K562 (cell line): Measurements from ENCODE around the gene MAN2B1. TPM values are rescaled to one million over a fixed set of nuclear protein-coding genes. Genes with fewer than 3 reads are reported as not detected.

Source experiments
- ATAC-seq: fragments of 200-7000 bp; cut with Tn5 transposase; 3 replicates; pipeline ENCODE4 v1.9.1; 2020; ENCODE audit warnings: moderate library complexity
- BruUV-seq: library from RNA; stranded (reverse); fragments of 400-500 nt; replicated peaks from 2 replicates; lab custom pipeline; 2021; lab: Mats Ljungman, UMichigan
- CTCF ChIA-PET: fragments of 300-600 bp; formaldehyde crosslinking; extraction: SDS; loops from one replicate; lab custom pipeline; 2021; ENCODE audit warnings: low intra/inter-chr PET ratio; lab: Yijun Ruan, JAX
- POLR2A ChIA-PET: fragments of 300-600, 350-650 bp; sonication (Branson Sonifier 250); formaldehyde crosslinking; extraction: SDS; loops from one replicate; lab custom pipeline; 2021; ENCODE audit warnings: antibody characterized with exemption, inconsistent platforms; lab: Yijun Ruan, JAX
- DNase-seq, 4 experiments: peaks; one replicate each; pipeline versions ENCODE4 v3.0.0 to v3.0.0-alpha.2; 2011 to 2018; ENCODE audit warnings: low spot score in 3 of 4, mixed read lengths in 3 of 4; ENCODE audit errors: extremely low read depth in 1 of 4
- FAIRE-seq: peaks from 2 replicates; lab custom pipeline; 2011; peaks lifted over from hg19 to GRCh38; lab: Jason Lieb, UNC
- H2AFZ ChIP-seq: 2 replicates; pipeline ENCODE4 v1.6.0; 2011; ENCODE audit warnings: low read depth, low read length, control low read depth, inconsistent platforms
- H3K27ac ChIP-seq: fragments of 200-600 bp; 3 replicates; pipeline ENCODE4 v1.8.0; 2011; ENCODE audit warnings: low read depth, mild to moderate bottlenecking, control low read depth, inconsistent platforms, low read length, moderate library complexity, mixed read lengths; ENCODE audit errors: extremely low read depth
- H3K27me3 ChIP-seq, 2 experiments: fragments of 300-600 bp in 1 of 2; 2 replicates in 1 of 2; 3 replicates in 1 of 2; pipeline versions ENCODE4 v1.6.0 to v1.8.0; 2011; ENCODE audit warnings: inconsistent platforms in 2 of 2, low read length in 2 of 2, mild to moderate bottlenecking in 1 of 2, mixed read lengths in 1 of 2, moderate library complexity in 1 of 2; ENCODE audit not compliant: control insufficient read depth in 2 of 2, insufficient read depth in 2 of 2
- H3K36me3 ChIP-seq: fragments of 300-600 bp; 3 replicates; pipeline ENCODE4 v1.8.0; 2011; ENCODE audit warnings: mild to moderate bottlenecking, low read length, inconsistent platforms; ENCODE audit not compliant: control insufficient read depth, insufficient read depth
- H3K4me1 ChIP-seq, 2 experiments: fragments of 200-600 bp in 1 of 2; replicated peaks in 1 of 2; 2 replicates in 1 of 2; 3 replicates in 1 of 2; pipeline versions ENCODE4 v1.5.1 to v1.8.0; 2011; ENCODE audit warnings: inconsistent platforms in 2 of 2, low read length in 2 of 2, mild to moderate bottlenecking in 1 of 2, mixed read lengths in 1 of 2, moderate library complexity in 1 of 2; ENCODE audit not compliant: control insufficient read depth in 2 of 2, insufficient read depth in 2 of 2
- H3K4me2 ChIP-seq: 2 replicates; pipeline ENCODE4 v1.6.1; 2011; ENCODE audit warnings: low read length, control low read depth, inconsistent platforms, mixed read lengths; ENCODE audit not compliant: insufficient read depth
- H3K4me3 ChIP-seq: fragments of 200-600 bp; sonication (generic), shearing (Covaris generic); 2 replicates; pipeline ENCODE4 v1.5.1; 2016; ENCODE audit warnings: control low read depth, inconsistent platforms
- H3K79me2 ChIP-seq: fragments of 200-600 bp; 3 replicates; pipeline ENCODE4 v1.8.0; 2011; ENCODE audit warnings: low read length, inconsistent platforms; ENCODE audit not compliant: control insufficient read depth, insufficient read depth
- H3K9ac ChIP-seq, 2 experiments: 2 replicates each; pipeline versions ENCODE4 v1.6.0 to v1.6.1; 2011; ENCODE audit warnings: low read depth in 2 of 2, low read length in 2 of 2, control low read depth in 1 of 2, inconsistent platforms in 1 of 2, mild to moderate bottlenecking in 1 of 2, mixed read lengths in 1 of 2; ENCODE audit not compliant: insufficient read depth in 1 of 2
- H3K9me1 ChIP-seq: one replicate; pipeline ENCODE4 v1.6.0; 2011; ENCODE audit warnings: inconsistent platforms, mild to moderate bottlenecking, low read length, moderate library complexity; ENCODE audit not compliant: control insufficient read depth, insufficient read depth
- H3K9me3 ChIP-seq: replicated peaks from 2 replicates; pipeline ENCODE4 v1.5.1; 2011; ENCODE audit warnings: low read depth, low read length, inconsistent platforms; ENCODE audit not compliant: control insufficient read depth, insufficient read depth
- H4K20me1 ChIP-seq: replicated peaks from 2 replicates; pipeline ENCODE4 v1.6.1; 2011; ENCODE audit warnings: low read length, inconsistent platforms, mixed read lengths; ENCODE audit not compliant: control insufficient read depth, insufficient read depth
- CREB1 ChIP-seq, 2 experiments: sonication (generic) in 1 of 2; formaldehyde crosslinking in 1 of 2; IDR thresholded peaks; 2 replicates each; pipeline versions ENCODE4 v1.6.1 to v1.8.0; 2012 to 2022; ENCODE audit warnings: inconsistent platforms in 1 of 2, mild to moderate bottlenecking in 1 of 2, missing genetic modification reagents in 1 of 2, moderate library complexity in 1 of 2
- POLR2G ChIP-seq: fragments of 200-400 bp; formaldehyde crosslinking; IDR thresholded peaks from 2 replicates; pipeline ENCODE4 v1.6.1; 2017; ENCODE audit warnings: low read depth, mild to moderate bottlenecking, antibody characterized with exemption, low read length, moderate library complexity
- POU5F1 ChIP-seq: fragments of 150-350 bp; IDR thresholded peaks from 2 replicates; pipeline ENCODE4 v1.6.1; 2014; ENCODE audit warnings: borderline replicate concordance, low read length, low read depth, mild to moderate bottlenecking; ENCODE audit not compliant: partially characterized antibody
- RBFOX2 ChIP-seq: fragments of 200-400 bp; formaldehyde crosslinking; IDR thresholded peaks from 2 replicates; pipeline ENCODE4 v1.6.1; 2017; ENCODE audit warnings: low read depth, mild to moderate bottlenecking, low read length, moderate library complexity
- ZNF253 ChIP-seq: fragments of 250-450 bp; sonication (Bioruptor Pico); conservative IDR thresholded peaks from 2 replicates; pipeline ENCODE4 v1.6.1; 2021; ENCODE audit warnings: mild to moderate bottlenecking
- WGBS: fragments of 100-300 bp; shearing (Covaris generic); methylation state at CpG from one replicate; pipeline ENCODE4 v1.1.6; 2016; ENCODE audit warnings: low coverage, mixed read lengths; ENCODE audit not compliant: insufficient coverage; ENCODE audit errors: missing lambda C conversion rate; 5-methylcytosine and 5-hydroxymethylcytosine counted together
- in situ Hi-C: fragments of 300-500 bp; cut with MboI; formaldehyde crosslinking; loops from 4 replicates; pipeline ENCODE4 v1.15.0; 2018; ENCODE audit warnings: inconsistent platforms, mixed read lengths
- intact Hi-C: fragments of 100-400 bp; cut with micrococcal nuclease; formaldehyde crosslinking; loops from 2 replicates; pipeline ENCODE4 v1.14.2; 2022
- polyA plus RNA-seq, 8 experiments: library from polyadenylated mRNA; depleted of rRNA in 4 of 8; stranded (reverse) in 5 of 8; unstranded in 3 of 8; fragments of >200 nt; fragmentation: Nextera tagmentation in 2 of 8; fragmentation: Illumina TruSeq in 1 of 8; extraction: Ambion mirVana in 2 of 8; extraction: Trizol in 1 of 8; gene quantifications; 2 replicates each; pipeline versions ENCODE4 v1.2.1 to v1.2.3, GENCODE V29; 2011 to 2014; ENCODE audit warnings: inconsistent platforms in 1 of 8, missing spikeins in 1 of 8
- total RNA-seq, 7 experiments: library from RNA; depleted of rRNA in 6 of 7; stranded (reverse); fragments of >200 nt in 6 of 7; fragmentation: Illumina TruSeq in 2 of 7; extraction: Trizol in 2 of 7; gene quantifications; 2 replicates each; pipeline versions ENCODE4 v1.2.1 to v1.2.3, GENCODE V29; 2011 to 2021; ENCODE audit warnings: low replicate concordance in 1 of 7

MAN2B1 gene
- total and polyA plus RNA-seq, 9 of the 15 experiments (the other 6 are each of a cell fraction or from before 2014, with no cell fraction given) = 0.59 to 33.8 (median 11.4) TPM

DNA sequence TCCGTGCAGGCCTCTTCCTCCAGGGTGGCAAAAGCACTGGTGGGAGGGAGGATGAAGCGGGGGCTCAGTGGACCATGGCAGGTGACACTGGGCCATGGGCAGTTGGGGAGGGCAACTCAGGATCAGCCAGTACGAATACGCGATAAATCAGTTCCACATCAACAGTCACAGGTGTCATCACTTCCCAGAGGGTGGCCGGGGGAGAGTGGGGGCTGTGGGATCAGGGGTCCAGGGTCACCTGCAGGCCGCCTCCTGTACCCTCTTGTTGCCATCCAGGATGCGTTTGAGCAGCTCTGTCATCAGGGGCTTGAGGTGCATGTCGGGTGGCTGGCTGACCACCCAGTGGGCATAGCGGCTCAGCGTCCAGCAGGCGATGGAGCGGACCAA lies 39.8 kb upstream of the MAN2B1 start:
- BruUV-seq = no TSS peak
- Histone ChIP-seq H3K4me2 (no peak overlapping the region), H4K20me1 (no peaks in the 10 kb centered on the region), H3K4me3 (no peak overlapping the region), H3K9ac (0 out of 4 replicates have a peak overlapping the region, but pooled peaks of 1 of the 2 experiments have one; percentile 7), H3K9me3 (no peaks in the 10 kb centered on the region), H2AFZ (no peak overlapping the region), H3K9me1 (peaks cover 5% of the 10 kb centered on the region), H3K27me3 (no peaks in the 10 kb centered on the region), H3K79me2 (peaks cover 3% of the 10 kb centered on the region; the same call in 2 of the 3 replicates), H3K27ac (no peak overlapping the region), H3K36me3 (peaks cover 93% of the 10 kb centered on the region), H3K4me1 (peaks cover 0 to 30% of the 10 kb centered on the region in 2 experiments; a peak in 1 of 5 replicates)
- DNase-seq (no peak), ATAC-seq (no peak), FAIRE-seq (no peak)
- intact Hi-C loops = no loop called here
- TF ChIP-seq POU5F1 = no peak
- TF ChIP-seq POLR2G = peak; percentile 28; the same call in 1 of the 2 replicates
- ChIA-PET POLR2A (no interaction called here), CTCF (no interaction called here)
- in situ Hi-C loops = no loop called here
- 92% methylated on average over 9 of the region's 13 CpGs for WGBS

GRCh38 chr19:12705654-12706331 lies 39.3 kb upstream of the MAN2B1 start:
- no peak for DNase-seq
- H3K4me2 ChIP-seq = no peak overlapping the region
- no peaks in the 10 kb centered on the region for H3K27me3 ChIP-seq
- in situ Hi-C loops (no loop called here), intact Hi-C loops (no loop called here)
- H3K4me3 ChIP-seq = no peak overlapping the region
- H4K20me1 ChIP-seq = no peaks in the 10 kb centered on the region
- H3K79me2 ChIP-seq = no peaks in the 10 kb centered on the region
- H3K27ac ChIP-seq = no peak overlapping the region
- 0 out of 4 replicates have a peak overlapping the region, but pooled peaks of 1 of the 2 experiments have one; percentile 7 for H3K9ac ChIP-seq
- H2AFZ ChIP-seq = no peak overlapping the region
- no TSS peak for BruUV-seq
- CTCF ChIA-PET = no interaction called here
- POLR2A ChIA-PET = no interaction called here
- H3K4me1 ChIP-seq = peaks cover 0 to 27% of the 10 kb centered on the region in 2 experiments; a peak in 1 of 5 replicates
- no peaks in the 10 kb centered on the region for H3K9me3 ChIP-seq
- no peak for FAIRE-seq
- H3K36me3 ChIP-seq = peaks cover 94% of the 10 kb centered on the region
- ATAC-seq = no peak
- H3K9me1 ChIP-seq = peaks cover 5% of the 10 kb centered on the region
- WGBS = 92% methylated on average over 10 of the region's 29 CpGs
- TF ChIP-seq POLR2G (peak; percentile 53), ZNF253 (no peak), RBFOX2 (0 out of 2 replicates have a peak, but pooled peaks have one; percentile 28), CREB1 (IDR thresholded peaks at IDR 0.05) (no peak), CREB1 (CRISPR knock-in tag; IDR thresholded peaks at IDR 0.05) (0 out of 2 replicates have a peak, but pooled peaks have one; percentile 16)
